GM21515 (cell line): ENCODE data around the gene GFI1B.
"Not testable (repeated sequence)": the region's sequence is repeated elsewhere in the genome, so short reads cannot be mapped to it uniquely, and the experiment has no call there.

Experiments
- ATAC-seq: cut with Tn5 transposase; IDR thresholded peaks from one replicate; pipeline ENCODE4 v1.9.1; 2021; ENCODE audit not compliant: unreplicated experiment

GFI1B gene

GRCh38 chr9:133008824-133009223, 30.3 kb downstream of the GFI1B start:
- no peak for ATAC-seq

GRCh38 chr9:133009906-133010582, 31.6 kb downstream of the GFI1B start:
- no peak for ATAC-seq

- ATAC-seq, result no peak
These were observed 36.2 kb downstream of the GFI1B start for GRCh38 chr9:133014696-133015095.

- ATAC-seq, result no peak
These were observed 44.8 kb downstream of the GFI1B start for GRCh38 chr9:133023117-133023890.

GRCh38 chr9:133026426-133026825, 47.9 kb downstream of the GFI1B start:
- ATAC-seq, result no peak

- ATAC-seq, result no peak
These were observed 48.6 kb downstream of the GFI1B start for GRCh38 chr9:133027134-133027533.

- ATAC-seq, result no peak
These were observed 49.7 kb downstream of the GFI1B start for GRCh38 chr9:133028221-133028620.

- no peak for ATAC-seq
These were observed 51.5 kb downstream of the GFI1B start for GRCh38 chr9:133029994-133030316.

- ATAC-seq, result peak; percentile 95
These were observed 52.0 kb downstream of the GFI1B start, which contains the start of gene GTF3C5 for GRCh38 chr9:133030317-133031129. TSS of gene GTF3C5 (plus strand) at chr9:133030997. CDS start at chr9:133031012, 15 bp downstream.

GRCh38 chr9:133031130-133031422, 52.6 kb downstream of the GFI1B start:
- ATAC-seq, result no peak

GRCh38 chr9:133031496-133031911, 53.0 kb downstream of the GFI1B start:
- no peak for ATAC-seq

GRCh38 chr9:133032171-133032570, 53.7 kb downstream of the GFI1B start:
- no peak for ATAC-seq

- no peak for ATAC-seq
These were observed 57.2 kb downstream of the GFI1B start for GRCh38 chr9:133035669-133036068.

GRCh38 chr9:133037775-133038515, 59.5 kb downstream of the GFI1B start:
- no peak for ATAC-seq

- ATAC-seq, result not testable (repeated sequence)
These were observed 62.5 kb downstream of the GFI1B start for GRCh38 chr9:133040892-133041479.
